RWPE1 (cell line): Measurements from ENCODE around the gene ITIH6.
"Not testable (repeated sequence)": the region's sequence is repeated elsewhere in the genome, so short reads cannot be mapped to it uniquely, and the experiment has no call there.

Experiments
- CTCF ChIA-PET: fragments of 350-600 bp; sonication (Branson Sonifier 250); formaldehyde crosslinking; extraction: SDS; loops from one replicate; lab custom pipeline; 2021; lab: Yijun Ruan, JAX
- POLR2A ChIA-PET: fragments of 400-600 bp; formaldehyde crosslinking; extraction: SDS; loops from one replicate; lab custom pipeline; 2020; ENCODE audit warnings: antibody characterized with exemption; ENCODE audit not compliant: low non-redundant PET; lab: Yijun Ruan, JAX
- DNase-seq: peaks from one replicate; pipeline ENCODE4 v3.0.0; 2012; ENCODE audit warnings: low spot score
- H3K27ac ChIP-seq: fragments of 450-650 bp; 2 replicates; pipeline ENCODE4 v1.5.1; 2017
- TF ChIP-seq, protein P1 (sequence below): fragments of 450-650 bp; conservative IDR thresholded peaks from 2 replicates; pipeline ENCODE4 v1.5.1; 2017; ENCODE audit warnings: low read depth, mild to moderate bottlenecking

Gene ITIH6, protein sequence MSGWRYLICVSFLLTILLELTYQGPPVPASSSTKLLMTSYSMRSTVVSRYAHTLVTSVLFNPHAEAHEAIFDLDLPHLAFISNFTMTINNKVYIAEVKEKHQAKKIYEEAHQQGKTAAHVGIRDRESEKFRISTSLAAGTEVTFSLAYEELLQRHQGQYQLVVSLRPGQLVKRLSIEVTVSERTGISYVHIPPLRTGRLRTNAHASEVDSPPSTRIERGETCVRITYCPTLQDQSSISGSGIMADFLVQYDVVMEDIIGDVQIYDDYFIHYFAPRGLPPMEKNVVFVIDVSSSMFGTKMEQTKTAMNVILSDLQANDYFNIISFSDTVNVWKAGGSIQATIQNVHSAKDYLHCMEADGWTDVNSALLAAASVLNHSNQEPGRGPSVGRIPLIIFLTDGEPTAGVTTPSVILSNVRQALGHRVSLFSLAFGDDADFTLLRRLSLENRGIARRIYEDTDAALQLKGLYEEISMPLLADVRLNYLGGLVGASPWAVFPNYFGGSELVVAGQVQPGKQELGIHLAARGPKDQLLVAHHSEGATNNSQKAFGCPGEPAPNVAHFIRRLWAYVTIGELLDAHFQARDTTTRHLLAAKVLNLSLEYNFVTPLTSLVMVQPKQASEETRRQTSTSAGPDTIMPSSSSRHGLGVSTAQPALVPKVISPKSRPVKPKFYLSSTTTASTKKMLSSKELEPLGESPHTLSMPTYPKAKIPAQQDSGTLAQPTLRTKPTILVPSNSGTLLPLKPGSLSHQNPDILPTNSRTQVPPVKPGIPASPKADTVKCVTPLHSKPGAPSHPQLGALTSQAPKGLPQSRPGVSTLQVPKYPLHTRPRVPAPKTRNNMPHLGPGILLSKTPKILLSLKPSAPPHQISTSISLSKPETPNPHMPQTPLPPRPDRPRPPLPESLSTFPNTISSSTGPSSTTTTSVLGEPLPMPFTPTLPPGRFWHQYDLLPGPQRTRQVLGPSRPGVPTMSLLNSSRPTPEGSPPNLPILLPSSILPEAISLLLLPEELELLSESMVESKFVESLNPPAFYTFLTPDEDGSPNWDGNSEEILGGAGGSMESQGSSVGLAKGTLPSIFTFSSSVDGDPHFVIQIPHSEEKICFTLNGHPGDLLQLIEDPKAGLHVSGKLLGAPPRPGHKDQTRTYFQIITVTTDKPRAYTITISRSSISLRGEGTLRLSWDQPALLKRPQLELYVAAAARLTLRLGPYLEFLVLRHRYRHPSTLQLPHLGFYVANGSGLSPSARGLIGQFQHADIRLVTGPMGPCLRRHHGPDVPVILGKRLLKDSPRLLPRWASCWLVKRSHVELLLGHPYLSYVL

GRCh38 chrX:54798137-54798536 lies at the start of gene ITIH6:
ITIH6 (minus strand) TSS chrX:54798255; CDS start chrX:54798210, 45 bp downstream.
- no peak within 1 kb of the TSS for H3K27ac ChIP-seq
- POLR2A ChIA-PET, result no interaction called here
- CTCF ChIA-PET, result no interaction called here
- TF ChIP-seq, protein P1, sequence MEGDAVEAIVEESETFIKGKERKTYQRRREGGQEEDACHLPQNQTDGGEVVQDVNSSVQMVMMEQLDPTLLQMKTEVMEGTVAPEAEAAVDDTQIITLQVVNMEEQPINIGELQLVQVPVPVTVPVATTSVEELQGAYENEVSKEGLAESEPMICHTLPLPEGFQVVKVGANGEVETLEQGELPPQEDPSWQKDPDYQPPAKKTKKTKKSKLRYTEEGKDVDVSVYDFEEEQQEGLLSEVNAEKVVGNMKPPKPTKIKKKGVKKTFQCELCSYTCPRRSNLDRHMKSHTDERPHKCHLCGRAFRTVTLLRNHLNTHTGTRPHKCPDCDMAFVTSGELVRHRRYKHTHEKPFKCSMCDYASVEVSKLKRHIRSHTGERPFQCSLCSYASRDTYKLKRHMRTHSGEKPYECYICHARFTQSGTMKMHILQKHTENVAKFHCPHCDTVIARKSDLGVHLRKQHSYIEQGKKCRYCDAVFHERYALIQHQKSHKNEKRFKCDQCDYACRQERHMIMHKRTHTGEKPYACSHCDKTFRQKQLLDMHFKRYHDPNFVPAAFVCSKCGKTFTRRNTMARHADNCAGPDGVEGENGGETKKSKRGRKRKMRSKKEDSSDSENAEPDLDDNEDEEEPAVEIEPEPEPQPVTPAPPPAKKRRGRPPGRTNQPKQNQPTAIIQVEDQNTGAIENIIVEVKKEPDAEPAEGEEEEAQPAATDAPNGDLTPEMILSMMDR, result no peak
- no peak for DNase-seq

DNA sequence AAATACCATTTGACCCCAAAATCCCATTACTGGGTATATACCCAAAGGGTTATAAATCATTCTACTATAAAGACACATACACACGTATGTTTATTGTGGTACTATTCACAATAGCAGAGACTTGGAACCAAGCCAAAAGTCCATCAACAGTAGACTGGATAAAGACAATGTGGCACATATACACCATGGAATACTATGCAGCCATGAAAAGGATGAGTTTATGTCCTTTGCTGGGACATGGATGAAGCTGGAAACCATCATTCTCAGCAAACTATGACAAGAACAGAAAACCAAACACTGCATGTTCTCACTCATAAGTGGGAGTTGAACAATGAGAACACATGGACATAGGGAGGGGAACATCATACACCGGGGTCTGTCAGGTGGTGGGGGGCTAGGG lies 49.6 kb upstream of the ITIH6 start:
- CTCF ChIA-PET, H3K27ac ChIP-seq, DNase-seq, POLR2A ChIA-PET: not testable (repeated sequence)

- ChIA-PET CTCF (no interaction called here), POLR2A (no interaction called here)
- no peak for DNase-seq
- no peak overlapping the region for H3K27ac ChIP-seq
- TF ChIP-seq, protein P1, result no peak
Measured at GRCh38 chrX:54843050-54843449, 45.0 kb upstream of the ITIH6 start.

DNA sequence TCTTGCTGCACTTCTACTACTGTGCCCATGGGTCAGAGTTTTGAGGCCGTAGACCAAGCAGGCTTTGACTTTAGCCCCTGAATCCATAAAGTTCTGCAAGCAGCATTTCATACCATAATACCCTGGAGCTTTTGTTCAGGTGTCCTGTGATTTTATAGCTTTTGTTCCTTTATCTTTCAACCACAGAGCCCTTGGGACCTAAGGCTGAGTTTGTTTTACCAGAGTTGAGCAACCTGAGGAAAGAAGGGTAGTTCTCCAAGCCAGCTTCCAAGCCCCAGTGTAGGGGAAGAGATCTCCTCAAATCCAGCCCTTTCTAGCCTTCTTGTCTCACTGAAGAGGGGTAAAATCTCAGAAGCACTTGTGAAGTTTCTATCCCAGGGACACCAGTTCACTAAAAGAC lies 44.6 kb upstream of the ITIH6 start:
- CTCF ChIA-PET, result no interaction called here
- H3K27ac ChIP-seq, result no peak overlapping the region
- TF ChIP-seq, protein P1, result no peak
- POLR2A ChIA-PET, result no interaction called here
- no peak for DNase-seq

GRCh38 chrX:54841184-54841874 lies 43.3 kb upstream of the ITIH6 start:
- POLR2A ChIA-PET, H3K27ac ChIP-seq, CTCF ChIA-PET, DNase-seq: not testable (repeated sequence)

DNA sequence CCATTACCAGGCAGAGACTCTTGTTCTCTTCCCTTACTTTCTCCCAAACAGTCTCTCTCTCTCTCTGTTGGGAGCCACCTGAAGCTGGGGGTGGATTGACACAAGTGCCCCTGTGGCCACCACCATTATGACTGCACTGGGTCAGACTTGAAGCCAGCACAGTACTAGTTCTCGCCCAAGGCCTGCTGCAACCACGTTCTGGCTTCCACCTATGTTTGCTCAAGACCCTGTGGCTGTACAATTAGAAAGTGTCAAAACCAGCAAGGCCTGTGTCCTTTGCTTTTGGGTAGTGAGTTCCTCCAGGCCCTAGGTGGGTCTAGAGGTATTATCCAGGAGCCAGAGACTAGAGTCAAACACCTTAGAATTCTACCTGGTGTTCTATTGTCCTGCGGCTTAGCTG lies 40.5 kb upstream of the ITIH6 start:
- TF ChIP-seq, protein P1, result no peak
- POLR2A ChIA-PET, result no interaction called here
- no peak overlapping the region for H3K27ac ChIP-seq
- CTCF ChIA-PET, result no interaction called here
- no peak for DNase-seq

- ChIA-PET POLR2A (no interaction called here), CTCF (no interaction called here)
- TF ChIP-seq, protein P1, result no peak
- DNase-seq, result no peak
- no peak overlapping the region for H3K27ac ChIP-seq
Measured at GRCh38 chrX:54826598-54826997, 28.5 kb upstream of the ITIH6 start.
